Renal pelvis (tissue), 4 donors: ENCODE data around the gene CUBN. TPM values are rescaled to one million over a fixed set of nuclear protein-coding genes. Genes with fewer than 3 reads are reported as not detected.
"Not testable (repeated sequence)": the region's sequence is repeated elsewhere in the genome, so short reads cannot be mapped to it uniquely, and the experiment has no call there.

Source experiments
- DNase-seq: peaks from one replicate; pipeline ENCODE4 v3.0.0-alpha.2; 2013
- polyA plus RNA-seq, 3 donors: library from polyadenylated mRNA; unstranded; fragments of 120-200 nt; gene quantifications; one replicate each; pipeline ENCODE4 v1.2.1, GENCODE V29; 2013; ENCODE audit not compliant: insufficient read length in 3 of 3

Gene CUBN
- polyA plus RNA-seq, 3 donors, result 170 to 263 (median 254) TPM

GRCh38 chr10:17013131-17013983 lies 116.3 kb downstream of the CUBN start:
- not testable (repeated sequence) for DNase-seq

DNA sequence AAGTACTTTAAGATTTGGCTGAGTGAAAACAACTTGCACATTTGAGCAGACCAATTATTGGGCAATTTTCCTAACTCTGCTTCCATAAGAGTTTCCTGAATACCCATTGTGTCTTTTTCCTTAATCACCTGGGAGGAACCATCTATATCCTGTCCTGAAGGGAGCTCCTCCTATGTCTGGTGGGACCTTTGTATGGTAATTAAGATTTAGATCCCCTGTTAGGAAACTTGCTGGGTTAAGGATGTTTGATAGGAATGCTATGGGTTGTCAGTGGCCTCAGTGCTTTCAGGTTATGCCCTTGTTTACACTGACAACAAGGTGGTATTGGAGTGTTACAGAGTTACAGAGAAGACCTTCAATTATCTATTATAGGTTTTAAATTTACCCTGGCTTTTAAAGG lies 116.9 kb downstream of the CUBN start:
- DNase-seq, result not testable (repeated sequence)

DNA sequence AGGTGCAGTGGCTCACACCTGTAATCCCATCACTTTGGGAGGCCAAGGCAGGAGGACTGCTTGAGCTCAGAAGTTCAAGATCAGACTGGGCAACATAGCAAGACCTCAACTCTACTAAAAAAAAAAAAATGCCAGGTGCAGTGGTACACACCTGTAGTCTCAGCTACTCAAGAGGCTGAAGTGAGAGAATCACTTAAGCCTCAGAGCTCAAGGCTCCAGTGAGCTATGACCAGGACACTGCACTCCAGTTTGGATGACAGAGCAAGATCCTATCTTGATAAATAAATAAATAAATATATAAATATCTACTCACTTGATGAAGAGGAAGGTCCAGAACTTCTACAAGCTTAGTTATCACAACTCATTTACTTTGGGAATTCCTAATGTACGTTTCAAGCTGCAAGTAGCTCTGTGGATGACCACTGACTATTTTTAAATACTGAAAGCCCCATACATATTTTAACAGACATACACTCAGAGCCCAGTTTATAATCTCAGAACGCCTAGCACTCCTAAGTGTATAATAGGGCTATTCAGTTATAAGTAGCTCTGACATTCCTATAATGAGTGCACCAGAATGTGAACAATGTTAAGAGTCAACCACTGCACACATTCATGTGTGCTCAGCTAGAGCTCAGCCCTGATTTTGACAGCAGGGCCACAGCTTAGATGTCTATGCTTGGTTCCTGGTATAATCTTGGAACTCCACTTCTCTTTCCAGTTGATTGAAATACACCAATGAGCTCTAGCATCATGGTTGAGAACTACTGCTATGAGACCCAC lies 119.1 kb downstream of the CUBN start:
- no peak for DNase-seq

DNA sequence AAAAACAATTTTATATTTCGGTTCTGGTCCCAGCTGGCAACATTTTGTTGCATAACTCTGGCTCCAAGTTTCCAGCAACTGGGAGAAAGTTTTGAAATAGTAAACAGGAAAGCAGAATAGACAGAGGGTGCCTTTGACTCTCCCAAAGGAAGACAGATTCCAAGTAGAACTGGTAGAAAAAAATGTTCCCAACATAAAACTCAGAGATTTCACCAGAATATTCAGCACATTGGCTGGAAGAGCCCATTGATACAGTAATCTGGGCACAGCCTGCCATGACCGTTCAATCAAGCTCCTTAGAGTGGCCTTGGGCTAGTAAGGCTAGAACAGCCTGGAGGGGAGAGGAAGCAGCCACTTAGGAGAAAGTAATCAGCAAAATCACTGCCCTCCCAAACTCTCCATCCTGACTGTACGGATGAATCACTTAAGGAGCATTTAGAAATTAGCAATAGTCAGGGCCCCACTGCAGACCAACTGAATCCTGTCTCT lies 120.4 kb downstream of the CUBN start:
- no peak for DNase-seq

DNA sequence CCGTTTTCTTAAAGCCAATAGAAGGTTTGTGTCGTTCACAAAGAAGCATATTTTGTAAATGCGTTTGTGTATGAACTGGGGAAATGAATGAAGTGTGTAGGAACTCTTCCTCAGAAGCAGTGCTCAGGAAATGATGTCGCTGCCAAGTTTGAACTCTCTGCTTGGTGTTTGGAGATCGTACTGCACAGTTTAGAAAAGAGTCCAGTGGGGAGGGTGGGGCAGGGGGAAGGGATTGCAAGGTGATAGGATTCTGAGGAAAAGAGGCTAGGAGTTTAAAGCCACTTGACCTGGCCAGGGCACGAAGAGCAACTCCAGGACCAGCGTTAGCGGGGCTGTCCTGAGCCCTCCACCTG lies 122.2 kb downstream of the CUBN start:
- DNase-seq, result no peak

- no peak for DNase-seq
These were observed 122.8 kb downstream of the CUBN start for GRCh38 chr10:17006631-17007417.

- no peak for DNase-seq
These were observed 123.7 kb downstream of the CUBN start for GRCh38 chr10:17005621-17006566.

DNA sequence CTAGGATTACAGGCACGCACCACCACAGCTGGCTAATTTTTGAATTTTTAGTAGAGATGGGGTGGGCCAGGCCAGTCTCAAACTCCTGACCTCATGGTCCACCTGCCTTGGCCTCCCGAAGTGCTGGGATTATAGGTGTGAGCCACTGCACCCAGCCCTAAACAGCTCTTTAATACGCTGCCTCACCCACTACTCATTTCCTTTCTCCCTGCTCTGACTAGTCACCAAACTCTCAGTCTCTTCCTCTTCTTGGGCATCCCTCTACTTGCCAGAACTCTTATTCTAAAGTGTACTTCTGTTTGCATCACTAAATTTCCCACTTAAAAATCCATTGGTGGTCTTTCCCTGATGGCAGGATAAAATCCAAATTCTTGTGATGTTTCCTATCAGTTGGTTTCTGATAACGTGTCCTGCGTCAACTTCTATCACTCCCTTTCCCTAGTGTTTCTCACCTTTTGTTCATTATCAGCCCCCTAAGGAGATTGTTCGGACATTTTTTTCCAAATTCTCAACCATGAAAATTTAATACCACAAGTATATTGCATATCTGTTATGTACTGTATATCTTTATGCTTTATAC lies 124.7 kb downstream of the CUBN start:
- no peak for DNase-seq

- no peak for DNase-seq
These were observed 125.8 kb downstream of the CUBN start for GRCh38 chr10:17003651-17004286.

GRCh38 chr10:17003151-17003550 lies 126.5 kb downstream of the CUBN start:
- no peak for DNase-seq

- no peak for DNase-seq
These were observed 127.5 kb downstream of the CUBN start for GRCh38 chr10:17001961-17002749.

GRCh38 chr10:17001297-17001744 lies 128.3 kb downstream of the CUBN start:
- DNase-seq, result no peak

- DNase-seq, result no peak
These were observed 129.8 kb downstream of the CUBN start for GRCh38 chr10:16999665-17000451.

- DNase-seq, result no peak
These were observed 133.1 kb downstream of the CUBN start for GRCh38 chr10:16996530-16996964.

DNA sequence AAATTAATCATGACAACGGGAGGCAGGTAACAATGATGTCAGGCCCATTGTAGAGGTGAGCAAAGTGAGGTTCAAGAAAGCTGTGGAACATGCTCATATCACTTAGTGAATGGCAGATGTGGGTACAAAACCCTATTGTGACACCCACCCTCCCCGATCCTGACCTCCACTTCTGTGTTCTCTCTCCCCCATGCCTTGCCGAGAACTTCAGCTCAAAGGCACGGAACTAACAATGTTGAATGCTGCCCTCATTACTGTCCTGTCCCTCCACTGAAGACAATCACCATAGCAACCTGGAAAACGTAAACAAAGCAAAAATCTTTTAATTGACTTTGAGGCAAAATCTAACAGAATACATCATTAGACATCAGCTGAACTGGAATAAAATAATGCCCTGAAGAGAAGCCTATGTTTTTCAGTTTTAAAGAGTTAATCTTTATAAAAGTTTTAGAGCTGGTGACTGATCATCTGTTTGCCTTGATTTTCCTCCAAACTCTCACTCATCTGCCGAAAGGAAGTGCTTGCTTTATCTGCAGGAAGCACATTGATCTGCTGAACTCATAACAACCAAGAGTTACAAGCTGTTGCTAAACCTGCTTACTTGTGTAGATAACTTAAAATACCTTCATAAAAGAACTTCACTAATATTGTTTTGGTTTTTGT lies 133.6 kb downstream of the CUBN start:
- DNase-seq, result no peak

DNA sequence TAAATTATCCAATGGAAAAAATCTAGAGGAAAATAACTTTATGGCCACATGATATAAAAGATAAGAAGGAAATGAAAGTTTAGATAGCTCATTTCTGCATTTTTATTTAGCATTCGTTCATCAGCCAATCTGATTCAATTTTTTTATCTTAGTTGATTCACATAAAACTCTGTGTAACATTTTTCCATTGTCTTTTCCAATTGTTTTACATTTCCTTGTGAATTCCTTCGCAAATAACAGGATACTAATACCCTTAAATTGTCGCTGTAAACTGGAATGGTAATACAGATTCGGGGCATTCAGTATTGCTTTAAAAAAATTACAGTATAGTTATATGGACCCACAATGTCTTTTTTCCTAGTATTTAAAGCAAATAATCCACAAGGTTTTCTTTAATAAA lies 136.4 kb downstream of the CUBN start:
- DNase-seq, result no peak

- no peak for DNase-seq
These were observed 136.9 kb downstream of the CUBN start for GRCh38 chr10:16992611-16993119.
